Liver (tissue), 3 donors: ENCODE data around the gene SLC47A2.

Experiments
- ATF3 ChIP-seq: IDR thresholded peaks from 2 replicates; pipeline ENCODE4 v1.6.1; 2016; ENCODE audit warnings: antibody characterized with exemption
- CTCF ChIP-seq: fragments of 150-350 bp; IDR thresholded peaks from 2 replicates; pipeline ENCODE4 v1.5.1; 2017; ENCODE audit warnings: improper control_type of control experiment, low read depth, low read length; ENCODE audit not compliant: missing input control
- REST ChIP-seq: IDR thresholded peaks from 2 replicates; pipeline ENCODE4 v1.6.1; 2016; ENCODE audit warnings: antibody characterized with exemption, mild to moderate bottlenecking
- SP1 ChIP-seq: IDR thresholded peaks from 2 replicates; pipeline ENCODE4 v1.6.1; 2018; ENCODE audit warnings: antibody characterized with exemption, mild to moderate bottlenecking
- TAF1 ChIP-seq: conservative IDR thresholded peaks from 2 replicates; pipeline ENCODE4 v1.6.1; 2016; ENCODE audit warnings: antibody characterized with exemption, mild to moderate bottlenecking
- ZBTB33 ChIP-seq: IDR thresholded peaks from 2 replicates; pipeline ENCODE4 v1.6.1; 2016; ENCODE audit warnings: antibody characterized with exemption
- donor health status: healthy.
- donor health status: healthy.

GRCh38 chr17:19703828-19704613 is 12.4 kb downstream of the SLC47A2 start:
- TF ChIP-seq CTCF (no peak), SP1 (no peak), REST (no peak), ZBTB33 (no peak), TAF1 (no peak), ATF3 (no peak)
